H1 (cell line): ENCODE results near the gene ZNF791. TPM values are rescaled to one million over a fixed set of nuclear protein-coding genes. Genes with fewer than 3 reads are reported as not detected.

ENCODE experiments used
- CTCF ChIA-PET: fragments of 300-600 bp; sonication (Branson Sonifier 250); formaldehyde crosslinking; loops from one replicate; lab custom pipeline; 2021; ENCODE audit not compliant: partially characterized antibody; lab: Charles Lee
- POLR2A ChIA-PET: fragments of 300-600 bp; sonication (Branson Sonifier 250); formaldehyde crosslinking; loops from one replicate; lab custom pipeline; 2021; ENCODE audit warnings: inconsistent platforms; ENCODE audit not compliant: partially characterized antibody; lab: Charles Lee
- DNase-seq, 2 experiments: peaks; one replicate each; pipeline versions ENCODE4 v3.0.0 to v3.0.0-alpha.2; 2010 to 2022; ENCODE audit warnings: low spot score in 2 of 2, low read depth in 1 of 2, mixed read lengths in 1 of 2
- FAIRE-seq: peaks from 2 replicates; lab custom pipeline; 2011; peaks lifted over from hg19 to GRCh38; lab: Jason Lieb, UNC
- H2AFZ ChIP-seq: 2 replicates; pipeline ENCODE4 v1.8.1; 2012; ENCODE audit warnings: low read length, inconsistent platforms
- H2AK5ac ChIP-seq: 2 replicates; pipeline ENCODE4 v1.6.1; 2013; ENCODE audit warnings: low read depth, low read length
- H2BK120ac ChIP-seq: replicated peaks from 2 replicates; pipeline ENCODE3; 2013; ENCODE audit warnings: low read depth, low read length, inconsistent platforms
- H2BK12ac ChIP-seq: 2 replicates; pipeline ENCODE4 v1.6.1; 2013; ENCODE audit warnings: low read depth, low read length
- H2BK15ac ChIP-seq: 2 replicates; pipeline ENCODE4 v1.6.1; 2013; ENCODE audit warnings: low read length
- H2BK20ac ChIP-seq: 2 replicates; pipeline ENCODE4 v1.6.1; 2013; ENCODE audit warnings: low read length
- H2BK5ac ChIP-seq: 2 replicates; pipeline ENCODE4 v1.6.1; 2013; ENCODE audit warnings: low read depth, low read length
- H3K14ac ChIP-seq: 2 replicates; pipeline ENCODE4 v1.6.1; 2013; ENCODE audit warnings: inconsistent platforms; ENCODE audit not compliant: insufficient read length
- H3K18ac ChIP-seq: 2 replicates; pipeline ENCODE4 v1.6.1; 2013; ENCODE audit warnings: low read length; ENCODE audit errors: extremely low read depth
- H3K23ac ChIP-seq: 2 replicates; pipeline ENCODE4 v1.6.1; 2013; ENCODE audit warnings: inconsistent platforms; ENCODE audit not compliant: insufficient read length
- H3K23me2 ChIP-seq: 2 replicates; pipeline ENCODE4 v1.6.1; 2013; ENCODE audit warnings: low read depth, low read length
- H3K27ac ChIP-seq: 2 replicates; pipeline ENCODE4 v1.6.1; 2011; ENCODE audit warnings: low read depth, low read length, inconsistent platforms
- H3K27me3 ChIP-seq, 4 experiments: replicated peaks in 1 of 4; 1 replicate in 1 of 4; 2 replicates in 3 of 4; pipeline versions ENCODE4 v1.6.1 to v1.8.1; 2011 to 2013; ENCODE audit warnings: low read length in 3 of 4, mild to moderate bottlenecking in 3 of 4, inconsistent platforms in 2 of 4, mixed read lengths in 2 of 4, moderate library complexity in 1 of 4; ENCODE audit not compliant: control insufficient read depth in 3 of 4, insufficient read depth in 3 of 4; ENCODE audit errors: extremely low read depth in 1 of 4
- H3K36me3 ChIP-seq, 4 experiments: 2 replicates each; pipeline versions ENCODE4 v1.6.1 to v1.8.1; 2011 to 2013; ENCODE audit warnings: mild to moderate bottlenecking in 4 of 4, low read length in 3 of 4, moderate library complexity in 2 of 4, control low read depth in 1 of 4, inconsistent platforms in 1 of 4; ENCODE audit not compliant: insufficient read depth in 4 of 4, control insufficient read depth in 2 of 4
- H3K4ac ChIP-seq: replicated peaks from 2 replicates; pipeline ENCODE3; 2013; ENCODE audit warnings: low read length, low read depth, mixed read lengths, inconsistent platforms; ENCODE audit not compliant: insufficient read length
- H3K4me1 ChIP-seq, 4 experiments: replicated peaks in 1 of 4; 1 replicate in 1 of 4; 2 replicates in 3 of 4; pipeline versions ENCODE4 v1.6.1 to v1.8.1; 2011 to 2013; ENCODE audit warnings: low read length in 3 of 4, inconsistent platforms in 2 of 4, mixed read lengths in 1 of 4; ENCODE audit not compliant: insufficient read depth in 4 of 4, control insufficient read depth in 3 of 4
- H3K4me2 ChIP-seq, 2 experiments: 2 replicates each; pipeline versions ENCODE4 v1.6.1 to v1.8.1; 2011 to 2013; ENCODE audit warnings: low read depth in 2 of 2, low read length in 2 of 2, control low read depth in 1 of 2, inconsistent platforms in 1 of 2, mild to moderate bottlenecking in 1 of 2; ENCODE audit not compliant: insufficient read depth in 1 of 2
- H3K4me3 ChIP-seq, 4 experiments: fragments of 200-600, 300-600 bp in 1 of 4; sonication (generic), shearing (Covaris generic), sonication (Bioruptor Twin) in 1 of 4; 2 replicates each; pipeline versions ENCODE4 v1.5.1 to v1.8.1; 2011 to 2016; ENCODE audit warnings: low read length in 4 of 4, low read depth in 3 of 4, control low read depth in 2 of 4, inconsistent platforms in 2 of 4, mild to moderate bottlenecking in 2 of 4, mixed read lengths in 1 of 4, moderate library complexity in 1 of 4; ENCODE audit not compliant: insufficient read depth in 2 of 4; ENCODE audit errors: extremely low read depth in 1 of 4
- H3K56ac ChIP-seq: replicated peaks from 2 replicates; pipeline ENCODE3; 2013; ENCODE audit warnings: low read depth, mild to moderate bottlenecking, mixed read lengths, low read length, inconsistent platforms; ENCODE audit not compliant: insufficient read length
- H3K79me1 ChIP-seq: 2 replicates; pipeline ENCODE4 v1.6.1; 2013; ENCODE audit warnings: low read depth, low read length, control low read depth
- H3K79me2 ChIP-seq, 2 experiments: 2 replicates each; pipeline versions ENCODE4 v1.6.1 to v1.8.1; 2012 to 2013; ENCODE audit warnings: low read length in 2 of 2, mild to moderate bottlenecking in 2 of 2, inconsistent platforms in 1 of 2; ENCODE audit not compliant: insufficient read depth in 2 of 2, control insufficient read depth in 1 of 2
- H3K9ac ChIP-seq, 4 experiments: replicated peaks in 1 of 4; 1 replicate in 1 of 4; 2 replicates in 3 of 4; pipeline versions ENCODE4 v1.6.1 to v1.8.1; 2011 to 2013; ENCODE audit warnings: low read depth in 3 of 4, low read length in 3 of 4, control low read depth in 2 of 4, mild to moderate bottlenecking in 2 of 4, moderate library complexity in 2 of 4, inconsistent platforms in 1 of 4; ENCODE audit errors: extremely low read depth in 1 of 4
- H3K9me3 ChIP-seq, 2 experiments: 2 replicates each; pipeline versions ENCODE4 v1.6.1 to v1.8.1; 2012 to 2013; ENCODE audit warnings: mild to moderate bottlenecking in 2 of 2, moderate library complexity in 2 of 2, control low read depth in 1 of 2, inconsistent platforms in 1 of 2, low read depth in 1 of 2, low read length in 1 of 2, mixed read lengths in 1 of 2; ENCODE audit not compliant: insufficient read depth in 2 of 2
- H4K20me1 ChIP-seq, 2 experiments: replicated peaks in 1 of 2; 2 replicates each; pipeline versions ENCODE3 to v1.8.1; 2011 to 2013; ENCODE audit warnings: inconsistent platforms in 2 of 2, low read length in 2 of 2, mild to moderate bottlenecking in 1 of 2; ENCODE audit not compliant: insufficient read depth in 2 of 2, control insufficient read depth in 1 of 2
- H4K5ac ChIP-seq: 2 replicates; pipeline ENCODE4 v1.6.1; 2013; ENCODE audit warnings: low read length, low read depth, mixed read lengths, inconsistent platforms; ENCODE audit not compliant: insufficient read length
- H4K8ac ChIP-seq: 2 replicates; pipeline ENCODE4 v1.8.0; 2013; ENCODE audit warnings: mild to moderate bottlenecking, moderate library complexity, low read length, inconsistent platforms; ENCODE audit not compliant: insufficient read depth; ENCODE audit errors: extremely low read depth
- H4K91ac ChIP-seq: replicated peaks from 2 replicates; pipeline ENCODE3; 2013; ENCODE audit warnings: low read length, mixed read lengths, inconsistent platforms; ENCODE audit not compliant: insufficient read length
- ATF3 ChIP-seq: IDR thresholded peaks from 2 replicates; pipeline ENCODE4 v1.6.1; 2011; ENCODE audit warnings: low read depth, mild to moderate bottlenecking, low read length; ENCODE audit not compliant: insufficient read depth
- CBX8 ChIP-seq: fragments of 300-800, 300-1000 bp; sonication (generic); IDR thresholded peaks from 2 replicates; pipeline ENCODE4 v1.7.1; 2016; ENCODE audit warnings: low read depth, low read length, borderline replicate concordance
- CHD2 ChIP-seq: IDR thresholded peaks from 2 replicates; pipeline ENCODE4 v1.6.1; 2012; ENCODE audit warnings: low read length, improper control_type of control experiment
- SIX5 ChIP-seq: IDR thresholded peaks from 2 replicates; pipeline ENCODE4 v1.6.1; 2011; ENCODE audit warnings: mild to moderate bottlenecking, low read depth, low read length
- WGBS, 2 experiments: shearing (Covaris generic) in 1 of 2; methylation state at CpG; one replicate each; pipeline versions ENCODE4 v1.1.6 to v1.1.7; 2013 to 2015; ENCODE audit warnings: low lambda C conversion rate in 2 of 2, mixed read lengths in 2 of 2, inconsistent platforms in 1 of 2, low coverage in 1 of 2, missing lambda C conversion rate in 1 of 2; ENCODE audit not compliant: insufficient replicate concordance in 2 of 2, insufficient coverage in 1 of 2, insufficient read length in 1 of 2; ENCODE audit errors: extremely low coverage in 1 of 2, missing lambda C conversion rate in 1 of 2; 5-methylcytosine and 5-hydroxymethylcytosine counted together
- polyA plus RNA-seq, 7 experiments: library from polyadenylated mRNA; depleted of rRNA in 3 of 7; stranded (reverse) in 5 of 7; unstranded in 2 of 7; fragments of >200 nt in 5 of 7; fragments of 200-250 nt in 2 of 7; gene quantifications; 1 replicate in 5 of 7; 2 replicates in 1 of 7; 4 replicates in 1 of 7; pipeline versions ENCODE4 v1.2.1 to v1.2.3, GENCODE V29; 2011 to 2013; ENCODE audit warnings: missing spikeins in 2 of 7, mixed read lengths in 2 of 7
- total RNA-seq: library from RNA; stranded (reverse); fragmentation: NEBNext Ultra II Directional; extraction: Animal tissue kit (Norgen Biotek cat#: 25700); gene quantifications from 2 replicates; pipeline ENCODE4 v1.2.1, GENCODE V29; 2021

The ZNF791 gene
- total and polyA plus RNA-seq, 2 of the 8 experiments (the other 6 are each of a cell fraction or from before 2014, with no cell fraction given), result 4.1 to 18.6 TPM

DNA sequence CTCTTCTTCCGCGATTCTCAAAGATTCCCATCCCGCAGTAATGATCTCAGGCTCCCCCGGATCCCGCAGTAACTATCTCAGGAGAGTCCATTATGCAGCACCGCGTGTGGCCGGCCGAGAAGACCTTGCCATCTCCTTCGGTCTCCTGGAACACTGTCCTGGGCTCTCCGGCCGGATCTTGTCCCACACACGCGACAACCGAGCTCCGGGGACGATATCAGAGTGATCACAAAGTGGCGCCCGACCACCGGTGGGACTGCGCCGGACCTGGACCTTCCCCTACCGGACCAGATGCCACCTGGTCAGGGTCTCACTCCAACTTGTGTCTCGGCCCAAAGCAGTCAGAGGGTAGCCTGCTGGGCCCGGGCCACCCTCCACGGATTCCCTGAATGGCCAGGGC lies 31.8 kb downstream of the ZNF791 start:
- DNase-seq (no peak), FAIRE-seq (no peak)
- Histone ChIP-seq H3K56ac (no peak overlapping the region), H3K9ac (no peak overlapping the region), H3K4me3 (no peak overlapping the region), H3K4ac (no peak overlapping the region), H4K8ac (no peak overlapping the region), H2BK120ac (no peak overlapping the region), H3K79me2 (no peaks in the 10 kb centered on the region), H3K27ac (no peak overlapping the region), H2BK5ac (no peak overlapping the region), H3K79me1 (no peaks in the 10 kb centered on the region), H4K91ac (no peak overlapping the region), H3K23me2 (peaks cover 1% of the 10 kb centered on the region; the same call in 1 of the 2 replicates), H2BK20ac (no peak overlapping the region), H2BK15ac (no peak overlapping the region), H3K4me2 (no peak overlapping the region), H3K27me3 (no peaks in the 10 kb centered on the region), H2AFZ (no peak overlapping the region), H3K36me3 (no peaks in the 10 kb centered on the region), H3K9me3 (no peaks in the 10 kb centered on the region), H2AK5ac (no peak overlapping the region), H4K5ac (no peak overlapping the region), H2BK12ac (no peak overlapping the region)
- WGBS, 2 experiments, result 94% methylated on average over 26 of the region's 26 CpGs; no CpG with 5 or more reads in 1 of the 2 experiments
- CTCF ChIA-PET, result interaction anchor here (0.7 kb wide), 1 partner anchor 30 kb away, joined by 4 read pairs; no protein-coding TSS in a partner anchor
- POLR2A ChIA-PET, result interaction anchor here (1.4 kb wide), 1 partner anchor 10 kb away, joined by 4 read pairs; no protein-coding TSS in a partner anchor
- no peak for TF ChIP-seq SIX5
- TF ChIP-seq ATF3, result no peak
- no peak for TF ChIP-seq CBX8
- no peak for TF ChIP-seq CHD2
- TF ChIP-seq, all 59 proteins: peak for 0
- Histone ChIP-seq H3K18ac (no peak overlapping the region), H3K14ac (no peak overlapping the region), H3K4me1 (no peaks in the 10 kb centered on the region; a peak in 2 of 7 replicates), H4K20me1 (no peaks in the 10 kb centered on the region), H3K23ac (no peak overlapping the region)
